Stimulated activated CD8-positive, alpha-beta memory T cell treated with anti-CD3 and anti-CD28 coated beads, Interleukin-12 subunit alpha, Interleukin-12 subunit beta, amount 100 ng/mL, for 24 hours (primary cell): ENCODE results near the gene TLE1.
"Not testable (repeated sequence)": the region's sequence is repeated elsewhere in the genome, so short reads cannot be mapped to it uniquely, and the experiment has no call there.

ENCODE experiments used
- DNase-seq: peaks from one replicate; pipeline ENCODE4 v3.0.0-alpha.2; 2020; ENCODE audit errors: extremely low read depth

TLE1 gene

GRCh38 chr9:81689343-81690175 is at the start of gene TLE1:
Gene TLE1 (minus strand): TSS chr9:81689547. CDS start chr9:81688240, 1,307 bp downstream.
- peak; percentile 56 for DNase-seq

GRCh38 chr9:81737871-81738507 is 48.6 kb upstream of the TLE1 start:
- DNase-seq, result no peak

- not testable (repeated sequence) for DNase-seq
Observed at GRCh38 chr9:81730498-81730897, 41.2 kb upstream of the TLE1 start.

- no peak for DNase-seq
Observed at GRCh38 chr9:81729135-81729534, 39.8 kb upstream of the TLE1 start.

- no peak for DNase-seq
Observed at GRCh38 chr9:81724242-81724889, 35.0 kb upstream of the TLE1 start.

DNA sequence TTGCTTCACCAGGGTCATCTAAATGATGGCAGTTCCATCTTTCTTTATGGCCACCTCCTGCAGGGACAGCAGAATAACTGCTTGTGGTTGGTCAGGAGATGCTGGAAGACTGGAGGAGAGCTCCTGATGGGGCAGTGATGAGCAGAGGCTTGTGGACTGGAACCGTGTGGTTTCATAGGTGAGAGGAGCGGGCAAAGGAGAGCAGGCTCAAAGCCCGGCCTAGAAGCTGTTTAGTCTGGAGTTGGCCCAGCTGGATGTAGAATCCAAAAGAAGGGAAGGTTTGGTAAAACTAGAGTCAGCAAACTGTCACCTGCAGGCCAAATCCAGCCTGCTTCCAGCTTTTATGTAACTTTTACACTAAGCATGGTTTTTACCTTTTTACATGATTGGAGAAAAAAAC is 32.9 kb upstream of the TLE1 start:
- no peak for DNase-seq

DNA sequence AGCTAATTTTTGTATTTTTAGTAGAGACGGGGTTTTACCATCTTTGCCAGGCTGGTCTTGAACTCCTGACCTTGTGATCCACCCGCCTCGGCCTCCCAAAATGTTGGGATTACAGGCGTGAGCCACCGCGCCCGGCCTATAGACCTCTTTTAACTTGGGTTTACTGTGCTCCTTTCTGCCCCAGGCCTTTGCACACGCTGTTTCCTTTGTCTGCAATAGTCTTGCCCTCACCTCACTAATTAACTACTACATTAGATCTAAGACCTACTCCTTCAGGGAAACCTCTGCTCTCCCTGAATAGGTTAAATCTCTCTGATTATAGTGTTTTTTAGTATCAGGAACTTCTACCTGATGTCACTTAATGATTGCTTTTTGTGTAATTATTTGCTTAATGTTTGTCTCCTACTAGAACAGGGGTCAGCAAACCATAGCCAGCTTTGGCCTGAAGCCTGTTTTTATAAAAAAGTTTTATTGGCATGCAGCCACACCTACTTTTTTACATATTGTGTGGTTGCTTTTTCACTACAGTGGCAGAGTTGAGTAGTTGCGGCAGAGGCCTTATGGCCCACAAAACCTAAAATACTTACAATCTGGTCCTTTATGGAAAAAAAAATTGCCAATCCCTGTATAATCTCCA is 31.2 kb upstream of the TLE1 start:
- DNase-seq, result no peak

- DNase-seq, result no peak
Observed at GRCh38 chr9:81719972-81720371, 30.6 kb upstream of the TLE1 start.

DNA sequence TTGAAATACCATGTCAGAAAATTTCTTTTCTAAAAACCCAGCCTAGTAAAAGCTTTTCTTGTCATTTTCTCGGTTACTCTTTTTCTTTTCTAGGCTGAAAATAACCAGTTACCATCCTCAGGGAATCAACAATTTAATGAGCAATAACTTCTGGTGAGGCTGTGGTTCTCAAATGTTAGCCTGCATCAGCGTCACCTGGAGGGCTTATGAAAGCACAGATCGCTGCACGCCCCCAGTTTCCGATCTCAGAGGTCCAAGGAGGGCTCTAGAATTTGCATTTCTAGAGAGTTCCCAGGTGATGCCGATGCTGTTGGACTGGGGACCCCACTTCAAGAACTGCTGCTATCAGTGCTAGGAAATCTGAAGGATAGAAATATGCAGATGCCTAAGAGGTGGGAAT is 28.9 kb upstream of the TLE1 start:
- DNase-seq, result no peak

DNA sequence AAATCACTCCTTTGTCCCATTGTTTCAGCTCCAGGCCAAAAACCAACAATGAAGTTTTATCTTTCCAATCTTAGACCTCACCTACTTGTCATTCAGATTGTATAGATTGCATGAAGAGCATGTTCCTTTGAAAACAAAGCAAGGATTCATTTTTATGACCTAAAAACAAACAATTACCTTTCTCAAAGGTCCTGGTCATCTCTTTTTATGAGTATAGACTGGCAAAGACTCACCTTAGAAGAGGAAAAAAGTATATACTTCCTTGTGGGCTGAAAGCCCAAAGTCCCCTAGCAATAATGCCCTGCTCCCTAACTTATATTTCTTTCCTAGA is 28.4 kb upstream of the TLE1 start:
- no peak for DNase-seq

DNA sequence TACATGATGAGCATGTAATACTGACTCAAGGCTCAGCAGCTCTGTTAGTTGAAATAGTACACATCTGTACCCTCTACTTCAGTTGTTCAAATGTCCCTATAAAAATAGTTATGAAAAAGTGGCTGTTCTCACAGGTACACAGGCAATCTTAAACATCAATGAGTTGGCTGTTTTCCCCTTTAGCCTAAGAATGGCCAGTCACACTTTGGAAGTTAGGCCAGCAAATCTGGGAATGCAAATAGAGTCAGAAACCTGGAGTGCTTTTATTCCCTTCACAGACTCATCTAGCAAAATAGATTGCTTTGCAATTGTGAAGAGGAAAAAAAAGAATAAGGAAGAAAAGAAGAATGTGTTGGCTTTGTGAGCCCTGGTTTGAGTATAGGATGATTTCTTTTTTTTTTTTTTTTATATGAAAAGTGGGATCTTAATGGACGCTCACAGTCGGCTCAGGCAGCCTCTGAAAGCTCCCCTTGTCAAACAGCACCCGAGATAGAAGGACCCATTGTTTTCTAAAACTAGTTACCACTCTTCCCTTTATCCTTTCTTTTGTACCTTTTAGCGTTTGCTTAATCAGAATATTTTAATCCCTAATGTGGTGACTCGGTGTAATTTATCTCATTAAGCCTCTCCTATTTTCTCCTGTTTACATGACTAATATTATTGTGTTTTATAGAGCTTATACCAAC is 27.9 kb upstream of the TLE1 start:
- DNase-seq, result no peak

- DNase-seq, result no peak
Observed at GRCh38 chr9:81716409-81716808, 27.1 kb upstream of the TLE1 start.

GRCh38 chr9:81705578-81705977 is 16.2 kb upstream of the TLE1 start:
- no peak for DNase-seq

GRCh38 chr9:81694541-81694940 is 5.2 kb upstream of the TLE1 start:
- no peak for DNase-seq

- DNase-seq, result no peak
Observed at GRCh38 chr9:81693671-81694378, 4.5 kb upstream of the TLE1 start.

GRCh38 chr9:81690251-81690851 is 1.0 kb upstream of the TLE1 start:
- DNase-seq, result no peak

GRCh38 chr9:81689093-81689342 is 329 bp downstream of the TLE1 start:
- not testable (repeated sequence) for DNase-seq

- not testable (repeated sequence) for DNase-seq
Observed at GRCh38 chr9:81688262-81689092, 870 bp downstream of the TLE1 start.

DNA sequence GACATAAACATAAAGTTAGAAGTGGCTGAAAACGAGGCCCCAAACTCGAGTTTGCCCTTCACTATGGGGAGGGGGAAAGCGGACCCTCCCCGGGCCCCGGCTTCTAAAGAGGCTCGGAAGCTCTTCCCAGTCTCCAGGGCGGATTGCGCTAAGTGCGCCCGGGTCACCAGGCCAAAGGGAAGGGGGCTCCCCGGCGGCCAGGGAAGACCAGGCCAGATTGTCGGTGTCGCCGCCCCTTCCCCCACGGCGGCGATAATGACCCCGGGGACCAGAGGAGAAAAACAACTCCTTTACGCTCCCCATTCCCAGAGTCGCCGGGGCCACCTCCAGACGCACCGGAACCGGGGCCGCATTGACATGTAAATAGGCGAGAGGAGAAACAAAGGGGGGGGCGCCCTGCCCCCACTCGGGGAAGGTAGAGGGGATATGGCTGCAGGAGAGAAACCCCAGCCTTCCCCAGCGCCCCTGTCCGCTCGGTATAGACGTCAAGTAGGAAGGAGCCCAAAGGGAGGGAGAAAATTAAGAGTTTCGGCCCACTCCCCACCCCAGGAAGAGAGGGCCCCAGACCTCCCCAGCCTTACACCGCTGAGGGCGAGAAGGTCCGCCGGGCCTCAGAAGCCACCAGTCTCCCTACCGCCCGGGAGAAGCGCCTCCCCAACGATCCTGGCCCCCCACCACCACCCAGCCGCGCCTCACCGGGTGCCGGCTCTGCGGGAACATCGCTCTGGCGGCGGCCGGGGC is 1.7 kb downstream of the TLE1 start:
- DNase-seq, result no peak
